KG1 (cell line): ENCODE results near the gene MAGEA3.
"Not testable (repeated sequence)": the region's sequence is repeated elsewhere in the genome, so short reads cannot be mapped to it uniquely, and the experiment has no call there.

Experiments used
- DNase-seq: peaks from one replicate; lab custom pipeline; 2025; lab: John Stamatoyannopoulos, UW

MAGEA3 gene, protein sequence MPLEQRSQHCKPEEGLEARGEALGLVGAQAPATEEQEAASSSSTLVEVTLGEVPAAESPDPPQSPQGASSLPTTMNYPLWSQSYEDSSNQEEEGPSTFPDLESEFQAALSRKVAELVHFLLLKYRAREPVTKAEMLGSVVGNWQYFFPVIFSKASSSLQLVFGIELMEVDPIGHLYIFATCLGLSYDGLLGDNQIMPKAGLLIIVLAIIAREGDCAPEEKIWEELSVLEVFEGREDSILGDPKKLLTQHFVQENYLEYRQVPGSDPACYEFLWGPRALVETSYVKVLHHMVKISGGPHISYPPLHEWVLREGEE

DNA sequence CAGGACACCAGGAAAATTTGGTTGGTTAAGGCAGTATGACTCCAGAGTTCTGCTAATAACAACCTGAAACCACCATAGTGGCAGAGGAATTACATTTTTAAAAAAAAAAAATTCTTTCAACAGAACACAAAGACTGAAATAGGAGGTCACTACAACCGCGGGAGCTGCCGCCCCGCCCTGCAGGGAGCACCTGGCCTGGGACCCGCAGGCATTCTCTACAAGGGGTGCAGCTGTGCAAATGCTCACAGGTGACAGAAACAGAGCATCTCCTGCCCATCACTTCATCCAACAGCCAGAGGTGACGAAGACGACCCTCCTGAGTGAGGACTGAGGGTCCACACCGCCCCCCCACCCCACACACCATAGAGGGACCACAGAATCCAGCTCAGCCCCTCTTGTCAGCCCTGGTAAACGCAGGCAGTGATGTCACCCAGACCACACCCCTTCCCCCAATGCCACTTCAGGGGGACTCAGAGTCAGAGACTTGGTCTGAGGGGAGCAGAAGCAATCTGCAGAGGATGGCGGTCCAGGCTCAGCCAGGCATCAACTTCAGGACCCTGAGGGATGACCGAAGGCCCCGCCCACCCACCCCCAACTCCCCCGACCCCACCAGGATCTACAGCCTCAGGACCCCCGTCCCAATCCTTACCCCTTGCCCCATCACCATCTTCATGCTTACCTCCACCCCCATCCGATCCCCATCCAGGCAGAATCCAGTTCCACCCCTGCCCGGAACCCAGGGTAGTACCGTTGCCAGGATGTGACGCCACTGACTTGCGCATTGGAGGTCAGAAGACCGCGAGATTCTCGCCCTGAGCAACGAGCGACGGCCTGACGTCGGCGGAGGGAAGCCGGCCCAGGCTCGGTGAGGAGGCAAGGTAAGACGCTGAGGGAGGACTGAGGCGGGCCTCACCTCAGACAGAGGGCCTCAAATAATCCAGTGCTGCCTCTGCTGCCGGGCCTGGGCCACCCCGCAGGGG, at the start of gene MAGEA3:
MAGEA3 (plus strand) TSS at position 843 of the 980 bp plus-strand sequence. CDS start 2,039 bp downstream, outside the sequence.
- not testable (repeated sequence) for DNase-seq

DNA sequence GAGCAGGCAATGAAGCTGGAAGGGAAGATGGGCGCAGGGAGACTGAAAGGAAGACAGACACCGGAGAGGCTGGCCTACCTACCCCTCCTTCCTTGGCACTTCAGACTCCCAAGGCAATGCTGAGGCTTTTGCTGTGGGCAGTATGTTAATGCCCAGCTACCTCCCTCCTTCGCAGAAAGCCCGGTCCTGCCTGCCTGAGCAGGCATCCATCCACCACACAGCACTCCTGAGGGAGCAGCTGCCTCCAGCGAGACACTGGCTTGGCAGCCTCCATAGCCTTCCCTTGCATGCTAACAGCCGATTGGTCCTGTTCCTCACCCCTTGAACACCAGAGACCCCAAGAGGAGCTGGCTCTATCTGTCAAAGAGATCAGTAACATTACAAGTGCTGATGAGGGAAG, 46.5 kb upstream of the MAGEA3 start:
- DNase-seq: no peak

DNA sequence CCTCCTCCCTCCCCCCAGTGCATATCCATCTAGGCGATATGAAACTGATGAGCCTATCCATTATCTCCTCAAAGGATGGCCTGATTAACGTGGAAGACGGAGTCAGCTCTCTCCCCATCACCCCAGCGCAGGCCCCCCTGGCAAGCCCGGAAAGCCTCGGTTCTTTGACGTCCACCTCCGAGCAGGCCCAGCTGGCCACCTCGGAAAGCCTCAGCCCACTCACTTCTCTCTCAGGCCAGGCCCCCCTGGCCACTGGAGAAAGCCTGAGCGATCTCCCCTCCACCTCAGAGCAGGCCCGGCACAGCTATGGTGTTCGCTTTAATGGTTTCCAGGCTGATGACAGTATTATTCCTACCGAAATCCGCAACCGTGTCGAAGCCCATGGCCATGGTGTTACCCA, 46.1 kb upstream of the MAGEA3 start:
- no peak for DNase-seq

DNA sequence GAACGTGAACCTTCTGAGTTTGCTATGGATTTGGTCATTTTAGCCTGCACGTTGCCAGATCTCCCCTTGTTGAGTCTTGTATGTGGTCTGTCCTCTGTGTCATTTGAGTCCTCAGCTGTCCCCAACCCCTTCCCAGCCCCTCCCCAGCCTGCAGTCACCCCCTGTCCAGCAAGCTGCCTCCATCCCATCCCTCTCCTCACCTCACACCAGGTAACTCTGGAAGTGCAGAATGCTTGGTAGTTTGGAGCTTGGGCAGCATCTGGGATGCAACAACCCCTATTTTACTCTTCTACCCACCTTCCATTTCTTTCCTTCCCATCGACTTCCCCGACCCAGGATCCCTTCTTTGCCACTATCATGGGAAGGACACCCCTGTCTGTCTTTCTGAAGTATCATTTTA, 42.5 kb upstream of the MAGEA3 start:
- no peak for DNase-seq

DNA sequence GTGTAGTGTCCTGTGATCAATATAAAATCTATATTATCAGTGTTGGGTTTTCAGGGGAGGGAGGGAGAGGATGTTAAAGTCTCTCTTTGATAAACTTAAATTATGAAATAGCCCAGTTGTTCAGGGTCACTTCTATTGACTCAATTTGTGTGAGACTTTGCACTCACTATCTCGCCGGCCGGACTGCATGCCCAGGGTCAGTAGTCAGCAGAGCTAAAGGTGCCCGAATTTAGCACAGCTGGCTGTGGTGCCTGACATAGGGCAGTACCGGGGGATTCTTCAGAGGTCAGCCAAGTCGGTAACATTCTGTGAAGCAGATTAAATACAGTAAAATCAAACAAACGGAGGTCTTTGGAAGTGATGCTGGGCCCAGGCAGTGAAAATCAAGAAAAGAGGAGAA, 41.7 kb upstream of the MAGEA3 start:
- no peak for DNase-seq

DNA sequence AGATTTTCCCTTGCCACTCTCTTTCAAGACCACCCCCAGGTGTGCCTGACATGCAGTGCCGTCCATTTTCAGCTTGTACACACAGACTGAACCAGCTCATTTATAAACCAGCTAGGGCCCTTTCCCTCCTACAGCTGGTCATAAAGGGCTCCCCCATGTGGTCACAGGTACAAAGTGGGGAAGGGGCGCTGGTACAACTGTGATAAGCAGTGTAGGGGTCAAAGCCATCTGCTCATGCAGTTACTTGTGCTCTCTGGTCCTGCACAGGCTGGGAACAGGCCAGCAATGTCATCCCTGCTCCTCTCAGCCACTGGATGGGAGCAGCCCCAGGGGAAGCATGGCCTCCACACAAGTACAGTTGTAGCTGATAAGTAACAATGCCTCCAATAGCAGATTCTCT, 40.3 kb upstream of the MAGEA3 start:
- no peak for DNase-seq

DNA sequence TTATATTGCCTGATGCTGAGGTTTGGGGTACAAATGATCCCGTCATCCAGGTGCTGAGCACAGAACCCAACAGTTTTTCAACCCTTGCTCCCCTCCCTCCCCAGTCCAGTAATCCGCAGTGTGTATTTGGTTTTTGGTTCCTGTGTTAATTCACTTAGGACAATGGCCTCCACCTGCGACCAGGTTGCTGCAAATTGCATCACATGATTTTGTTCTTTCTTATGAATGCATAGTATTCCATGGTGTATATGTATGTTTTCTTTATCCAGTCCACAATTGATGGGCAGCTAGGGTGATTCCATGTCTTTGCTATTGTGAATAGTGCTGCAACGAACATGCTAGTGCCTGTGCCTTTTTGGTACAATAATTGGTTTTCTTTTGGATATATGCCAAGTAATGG, 35.5 kb upstream of the MAGEA3 start:
- no peak for DNase-seq

DNA sequence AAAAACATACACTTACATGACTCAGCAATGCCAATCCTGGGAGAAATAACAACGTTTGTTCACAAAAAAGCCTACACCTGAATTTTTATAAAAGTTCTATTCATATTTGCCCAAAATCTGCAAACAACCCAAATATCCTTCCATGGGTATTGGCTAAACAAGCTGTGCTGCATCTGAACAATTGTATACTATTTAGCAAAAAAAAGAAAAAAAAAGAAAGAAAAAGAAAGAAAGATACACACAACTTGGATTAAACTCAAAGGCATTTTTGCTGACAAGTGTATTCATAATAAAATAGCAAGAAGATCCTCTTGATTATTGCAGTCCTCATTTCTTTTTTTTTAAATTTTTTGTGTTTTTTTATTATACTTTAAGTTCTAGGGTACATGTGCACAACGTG, 24.5 kb upstream of the MAGEA3 start:
- DNase-seq: no peak

DNA sequence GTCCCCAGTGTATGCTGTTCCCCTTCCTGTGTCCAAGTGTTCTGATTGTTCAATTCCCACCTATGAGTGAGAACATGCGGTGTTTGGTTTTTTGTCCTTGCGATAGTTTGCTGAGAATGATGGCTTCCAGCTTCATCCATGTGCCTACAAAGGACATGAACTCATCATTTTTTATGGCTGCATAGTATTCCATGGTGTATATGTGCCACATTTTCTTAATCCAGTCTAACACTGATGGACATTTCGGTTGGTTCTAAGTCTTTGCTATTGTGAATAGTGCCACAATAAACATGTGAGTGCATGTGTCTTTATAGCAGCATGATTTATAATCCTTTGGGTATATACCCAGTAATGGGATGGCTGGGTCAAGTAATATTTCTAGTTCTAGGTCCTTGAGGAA, 23.9 kb upstream of the MAGEA3 start:
- not testable (repeated sequence) for DNase-seq

DNA sequence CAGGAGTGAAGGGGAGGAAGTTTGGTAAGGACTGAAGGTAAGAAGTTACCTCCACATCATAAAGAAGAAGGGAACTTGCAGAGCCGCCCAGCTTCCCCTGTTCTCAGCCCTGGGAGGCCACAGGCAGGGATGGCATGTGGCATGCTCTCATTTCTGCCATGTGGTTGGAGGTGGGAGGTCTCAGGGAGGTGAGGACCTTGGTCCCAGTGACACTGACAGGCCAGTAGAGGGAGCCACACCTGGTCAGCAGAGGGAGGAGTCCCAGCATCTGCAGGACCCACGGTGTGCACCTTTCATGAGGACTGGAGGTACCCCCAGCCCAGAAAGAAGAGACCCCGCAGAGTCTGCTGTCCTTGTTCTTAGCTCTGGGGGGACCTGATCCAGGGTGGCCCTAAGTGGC, 17.6 kb upstream of the MAGEA3 start:
- not testable (repeated sequence) for DNase-seq

DNA sequence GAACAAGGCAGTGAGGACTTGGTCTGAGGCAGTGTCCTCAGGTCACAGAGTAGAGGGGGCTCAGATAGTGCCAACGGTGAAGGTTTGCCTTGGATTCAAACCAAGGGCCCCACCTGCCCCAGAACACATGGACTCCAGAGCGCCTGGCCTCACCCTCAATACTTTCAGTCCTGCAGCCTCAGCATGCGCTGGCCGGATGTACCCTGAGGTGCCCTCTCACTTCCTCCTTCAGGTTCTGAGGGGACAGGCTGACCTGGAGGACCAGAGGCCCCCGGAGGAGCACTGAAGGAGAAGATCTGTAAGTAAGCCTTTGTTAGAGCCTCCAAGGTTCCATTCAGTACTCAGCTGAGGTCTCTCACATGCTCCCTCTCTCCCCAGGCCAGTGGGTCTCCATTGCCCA, 1.8 kb downstream of the MAGEA3 start:
- DNase-seq: not testable (repeated sequence)

DNA sequence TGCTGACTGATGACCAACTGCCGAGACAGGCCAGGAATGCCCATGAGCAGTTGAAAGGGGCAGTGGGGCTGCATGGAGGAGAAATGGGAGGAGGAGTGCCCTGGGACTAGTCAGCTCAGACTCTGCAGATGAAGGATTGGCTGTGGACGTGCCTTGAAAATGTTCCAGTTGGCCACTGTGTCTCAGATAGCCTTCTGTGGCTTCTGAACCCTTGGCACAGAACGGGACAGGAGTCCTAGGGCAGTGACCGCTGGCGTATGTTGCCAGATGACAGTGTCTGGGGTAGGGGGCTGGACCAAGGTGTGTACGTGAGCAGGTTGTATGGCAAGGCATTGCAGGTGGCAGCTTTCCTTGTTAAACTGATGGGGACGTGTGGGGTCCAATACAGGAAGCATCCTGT, 7.9 kb downstream of the MAGEA3 start:
- not testable (repeated sequence) for DNase-seq

DNA sequence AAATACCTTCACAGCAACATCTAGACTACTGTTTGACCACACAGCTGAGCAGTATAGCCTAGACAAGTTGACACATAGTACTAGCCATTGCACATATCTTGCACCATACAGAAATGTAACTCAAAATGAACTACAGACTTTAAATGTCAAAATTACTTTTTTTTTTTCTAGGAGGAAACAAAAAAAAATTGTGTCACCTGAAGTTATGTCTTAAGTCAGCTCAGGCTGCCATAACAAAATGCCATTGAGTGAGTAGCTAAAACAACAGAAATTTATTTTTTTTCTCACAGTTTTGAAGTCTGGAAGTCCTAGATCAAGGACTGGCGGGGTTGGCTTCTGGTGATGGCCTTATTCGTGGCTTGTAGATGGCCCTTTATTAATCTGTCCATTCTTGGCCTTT, 10.6 kb downstream of the MAGEA3 start, which contains the start of gene CSAG2:
CSAG2 (minus strand) TSS at position 101 of the 400 bp plus-strand sequence. CDS start 161 bp downstream, outside the sequence.
- not testable (repeated sequence) for DNase-seq

DNA sequence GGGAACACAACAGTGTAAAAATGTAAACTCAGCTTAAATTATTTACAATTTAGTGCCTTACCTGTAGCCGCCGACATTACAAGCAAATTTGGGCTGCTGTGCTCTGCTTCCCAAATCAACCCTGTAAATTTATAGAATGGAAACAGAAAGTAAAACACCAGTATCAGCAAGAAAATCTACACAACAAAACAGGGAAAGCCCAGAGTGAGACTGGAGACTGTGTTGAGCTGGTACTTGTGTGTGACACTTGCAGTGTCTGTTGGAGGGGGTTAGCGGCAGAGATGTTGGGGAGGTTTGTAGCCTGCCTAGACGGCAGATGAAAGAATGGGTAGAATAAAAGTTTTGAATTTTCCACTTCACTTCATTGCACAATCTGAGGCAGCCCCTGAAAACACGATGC, 14.6 kb downstream of the MAGEA3 start:
- not testable (repeated sequence) for DNase-seq

DNA sequence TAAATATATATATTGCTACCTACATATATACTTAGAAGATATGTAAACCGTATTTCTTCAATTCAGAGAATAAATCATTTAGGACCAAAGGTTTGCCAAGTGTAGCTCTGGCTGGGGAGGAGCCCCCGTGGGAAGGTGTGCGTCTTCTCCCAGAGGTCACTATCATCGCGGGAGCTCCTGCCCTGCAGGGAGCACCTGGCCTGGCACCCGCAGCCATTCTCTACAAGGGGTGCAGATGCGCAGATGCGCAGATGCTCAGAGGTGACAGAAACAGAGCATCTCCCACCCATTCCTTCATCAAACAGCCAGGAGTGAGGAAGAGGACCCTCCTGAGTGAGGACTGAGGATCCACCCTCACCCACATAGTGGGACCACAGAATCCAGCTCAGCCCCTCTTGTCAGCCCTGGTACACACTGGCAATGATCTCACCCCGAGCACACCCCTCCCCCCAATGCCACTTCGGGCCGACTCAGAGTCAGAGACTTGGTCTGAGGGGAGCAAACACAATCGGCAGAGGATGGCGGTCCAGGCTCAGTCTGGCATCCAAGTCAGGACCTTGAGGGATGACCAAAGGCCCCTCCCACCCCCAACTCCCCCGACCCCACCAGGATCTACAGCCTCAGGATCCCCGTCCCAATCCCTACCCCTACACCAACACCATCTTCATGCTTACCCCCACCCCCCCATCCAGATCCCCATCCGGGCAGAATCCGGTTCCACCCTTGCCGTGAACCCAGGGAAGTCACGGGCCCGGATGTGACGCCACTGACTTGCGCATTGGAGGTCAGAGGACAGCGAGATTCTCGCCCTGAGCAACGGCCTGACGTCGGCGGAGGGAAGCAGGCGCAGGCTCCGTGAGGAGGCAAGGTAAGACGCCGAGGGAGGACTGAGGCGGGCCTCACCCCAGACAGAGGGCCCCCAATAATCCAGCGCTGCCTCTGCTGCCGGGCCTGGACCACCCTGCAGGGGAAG, 15.5 kb downstream of the MAGEA3 start, which contains the start of gene MAGEA2B:
MAGEA2B (plus strand) TSS at position 814 of the 973 bp plus-strand sequence. CDS start 2,479 bp downstream, outside the sequence.
- DNase-seq: not testable (repeated sequence)

DNA sequence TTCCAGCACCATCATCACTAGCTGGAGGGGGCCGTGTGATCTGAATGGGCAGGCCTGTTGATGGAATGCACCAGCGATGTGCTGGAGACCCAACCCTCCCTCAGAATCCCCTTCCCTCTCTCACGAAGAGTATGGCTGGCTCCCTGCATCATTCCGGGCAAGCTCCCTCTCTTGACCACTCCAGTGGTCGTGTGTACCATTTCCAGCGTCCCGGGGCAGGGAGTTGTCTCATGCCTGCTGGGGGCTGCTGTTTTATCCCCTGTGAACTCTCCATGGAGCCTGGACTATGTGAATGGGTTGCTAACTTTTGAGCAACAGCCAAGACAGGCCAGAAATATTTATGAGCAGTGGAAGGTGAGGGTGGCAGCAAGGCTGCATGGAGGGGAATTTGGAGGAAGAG, 26.8 kb downstream of the MAGEA3 start:
- no peak for DNase-seq

DNA sequence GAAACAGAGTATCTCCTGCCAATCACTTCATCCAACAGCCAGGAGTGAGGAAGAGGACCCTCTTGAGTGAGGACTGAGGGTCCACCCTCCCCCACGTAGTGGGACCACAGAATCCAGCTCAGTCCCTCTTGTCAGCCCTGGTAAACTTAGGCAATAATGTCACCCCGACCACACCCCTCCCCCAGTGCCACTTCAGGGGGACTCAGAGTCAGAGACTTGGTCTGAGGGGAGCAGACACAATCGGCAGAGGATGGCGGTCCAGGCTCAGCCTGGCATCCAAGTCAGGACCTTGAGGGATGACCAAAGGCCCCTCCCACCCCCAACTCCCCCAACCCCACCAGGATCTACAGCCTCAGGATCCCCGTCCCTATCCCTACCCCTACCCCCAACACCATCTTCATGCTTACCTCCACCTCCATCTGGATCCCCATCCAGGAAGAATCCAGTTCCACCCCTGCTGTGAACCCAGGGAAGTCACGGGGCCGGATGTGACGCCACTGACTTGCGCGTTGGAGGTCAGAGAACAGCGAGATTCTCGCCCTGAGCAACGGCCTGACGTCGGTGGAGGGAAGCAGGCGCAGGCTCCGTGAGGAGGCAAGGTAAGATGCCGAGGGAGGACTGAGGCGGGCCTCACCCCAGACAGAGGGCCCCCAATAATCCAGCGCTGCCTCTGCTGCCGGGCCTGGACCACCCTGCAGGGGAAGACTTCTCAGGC, 34.8 kb downstream of the MAGEA3 start, which contains the start of the genes CSAG1 and MAGEA12:
CSAG1 (minus strand) TSS at position 461 of the 715 bp plus-strand sequence. CDS start 1,261 bp downstream, outside the sequence.
MAGEA12 (plus strand) TSS at position 497 of the 715 bp plus-strand sequence. CDS start 2,405 bp downstream, outside the sequence.
- no peak for DNase-seq

DNA sequence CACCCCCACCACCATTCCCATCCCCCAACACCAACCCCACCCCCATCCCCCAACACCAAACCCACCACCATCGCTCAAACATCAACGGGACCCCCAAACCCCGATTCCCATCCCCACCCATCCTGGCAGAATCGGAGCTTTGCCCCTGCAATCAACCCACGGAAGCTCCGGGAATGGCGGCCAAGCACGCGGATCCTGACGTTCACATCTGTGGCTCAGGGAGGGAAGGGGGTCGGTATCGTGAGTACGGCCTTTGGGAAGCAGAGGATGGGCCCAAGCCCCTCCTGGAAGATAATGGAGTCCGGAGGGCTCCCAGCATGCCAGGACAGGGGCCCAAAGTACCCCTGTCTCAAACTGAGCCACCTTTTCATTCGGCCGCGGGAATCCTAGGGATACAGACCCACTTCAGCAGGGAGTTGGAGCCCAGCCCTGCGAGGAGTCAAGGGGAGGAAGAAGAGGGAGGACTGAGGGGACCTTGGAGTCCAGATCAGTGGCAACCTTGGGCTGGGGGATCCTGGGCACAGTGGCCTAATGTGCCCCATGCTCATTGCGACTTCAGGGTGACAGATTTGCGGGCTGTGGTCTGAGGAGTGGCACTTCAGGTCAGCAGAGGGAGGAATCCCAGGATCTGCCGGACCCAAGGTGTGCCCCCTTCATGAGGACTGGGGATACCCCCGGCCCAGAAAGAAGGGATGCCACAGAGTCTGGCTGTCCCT, 35.7 kb downstream of the MAGEA3 start:
- not testable (repeated sequence) for DNase-seq

DNA sequence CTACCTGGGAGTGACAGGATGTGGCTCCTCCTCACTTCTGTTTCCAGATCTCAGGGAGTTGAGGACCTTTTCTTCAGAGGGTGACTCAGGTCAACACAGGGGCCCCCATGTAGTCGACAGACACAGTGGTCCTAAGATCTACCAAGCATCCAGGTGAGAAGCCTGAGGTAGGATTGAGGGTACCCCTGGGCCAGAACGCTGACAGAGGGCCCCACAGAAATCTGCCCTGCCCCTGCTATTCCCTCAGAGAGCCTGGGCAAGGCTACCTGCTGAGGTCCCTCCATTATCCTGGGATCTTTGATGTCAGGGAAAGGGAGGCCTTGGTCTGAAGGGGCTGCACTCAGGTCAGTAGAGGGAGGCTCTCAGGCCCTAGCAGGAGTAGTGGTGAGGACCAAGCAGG, 36.5 kb downstream of the MAGEA3 start:
- DNase-seq: no peak
